K562 (cell line): ENCODE results near the gene CHTOP. TPM values are rescaled to one million over a fixed set of nuclear protein-coding genes. Genes with fewer than 3 reads are reported as not detected.

Experiments used
- ATAC-seq: fragments of 200-7000 bp; cut with Tn5 transposase; 3 replicates; pipeline ENCODE4 v1.9.1; 2020; ENCODE audit warnings: moderate library complexity
- BruUV-seq: library from RNA; stranded (reverse); fragments of 400-500 nt; replicated peaks from 2 replicates; lab custom pipeline; 2021; lab: Mats Ljungman, UMichigan
- CTCF ChIA-PET: fragments of 300-600 bp; formaldehyde crosslinking; extraction: SDS; loops from one replicate; lab custom pipeline; 2021; ENCODE audit warnings: low intra/inter-chr PET ratio; lab: Yijun Ruan, JAX
- POLR2A ChIA-PET: fragments of 300-600, 350-650 bp; sonication (Branson Sonifier 250); formaldehyde crosslinking; extraction: SDS; loops from one replicate; lab custom pipeline; 2021; ENCODE audit warnings: antibody characterized with exemption, inconsistent platforms; lab: Yijun Ruan, JAX
- DNase-seq, 4 experiments: peaks; one replicate each; pipeline versions ENCODE4 v3.0.0 to v3.0.0-alpha.2; 2011 to 2018; ENCODE audit warnings: low spot score in 3 of 4, mixed read lengths in 3 of 4; ENCODE audit errors: extremely low read depth in 1 of 4
- FAIRE-seq: peaks from 2 replicates; lab custom pipeline; 2011; peaks lifted over from hg19 to GRCh38; lab: Jason Lieb, UNC
- H2AFZ ChIP-seq: 2 replicates; pipeline ENCODE4 v1.6.0; 2011; ENCODE audit warnings: low read depth, low read length, control low read depth, inconsistent platforms
- H3K27ac ChIP-seq: fragments of 200-600 bp; 3 replicates; pipeline ENCODE4 v1.8.0; 2011; ENCODE audit warnings: low read depth, mild to moderate bottlenecking, control low read depth, inconsistent platforms, low read length, moderate library complexity, mixed read lengths; ENCODE audit errors: extremely low read depth
- H3K27me3 ChIP-seq, 2 experiments: fragments of 300-600 bp in 1 of 2; 2 replicates in 1 of 2; 3 replicates in 1 of 2; pipeline versions ENCODE4 v1.6.0 to v1.8.0; 2011; ENCODE audit warnings: inconsistent platforms in 2 of 2, low read length in 2 of 2, mild to moderate bottlenecking in 1 of 2, mixed read lengths in 1 of 2, moderate library complexity in 1 of 2; ENCODE audit not compliant: control insufficient read depth in 2 of 2, insufficient read depth in 2 of 2
- H3K36me3 ChIP-seq: fragments of 300-600 bp; 3 replicates; pipeline ENCODE4 v1.8.0; 2011; ENCODE audit warnings: mild to moderate bottlenecking, low read length, inconsistent platforms; ENCODE audit not compliant: control insufficient read depth, insufficient read depth
- H3K4me1 ChIP-seq, 2 experiments: fragments of 200-600 bp in 1 of 2; replicated peaks in 1 of 2; 2 replicates in 1 of 2; 3 replicates in 1 of 2; pipeline versions ENCODE4 v1.5.1 to v1.8.0; 2011; ENCODE audit warnings: inconsistent platforms in 2 of 2, low read length in 2 of 2, mild to moderate bottlenecking in 1 of 2, mixed read lengths in 1 of 2, moderate library complexity in 1 of 2; ENCODE audit not compliant: control insufficient read depth in 2 of 2, insufficient read depth in 2 of 2
- H3K4me2 ChIP-seq: 2 replicates; pipeline ENCODE4 v1.6.1; 2011; ENCODE audit warnings: low read length, control low read depth, inconsistent platforms, mixed read lengths; ENCODE audit not compliant: insufficient read depth
- H3K4me3 ChIP-seq: fragments of 200-600 bp; sonication (generic), shearing (Covaris generic); 2 replicates; pipeline ENCODE4 v1.5.1; 2016; ENCODE audit warnings: control low read depth, inconsistent platforms
- H3K79me2 ChIP-seq: fragments of 200-600 bp; 3 replicates; pipeline ENCODE4 v1.8.0; 2011; ENCODE audit warnings: low read length, inconsistent platforms; ENCODE audit not compliant: control insufficient read depth, insufficient read depth
- H3K9ac ChIP-seq, 2 experiments: 2 replicates each; pipeline versions ENCODE4 v1.6.0 to v1.6.1; 2011; ENCODE audit warnings: low read depth in 2 of 2, low read length in 2 of 2, control low read depth in 1 of 2, inconsistent platforms in 1 of 2, mild to moderate bottlenecking in 1 of 2, mixed read lengths in 1 of 2; ENCODE audit not compliant: insufficient read depth in 1 of 2
- H3K9me1 ChIP-seq: one replicate; pipeline ENCODE4 v1.6.0; 2011; ENCODE audit warnings: inconsistent platforms, mild to moderate bottlenecking, low read length, moderate library complexity; ENCODE audit not compliant: control insufficient read depth, insufficient read depth
- H3K9me3 ChIP-seq: replicated peaks from 2 replicates; pipeline ENCODE4 v1.5.1; 2011; ENCODE audit warnings: low read depth, low read length, inconsistent platforms; ENCODE audit not compliant: control insufficient read depth, insufficient read depth
- H4K20me1 ChIP-seq: replicated peaks from 2 replicates; pipeline ENCODE4 v1.6.1; 2011; ENCODE audit warnings: low read length, inconsistent platforms, mixed read lengths; ENCODE audit not compliant: control insufficient read depth, insufficient read depth
- NR2C2 ChIP-seq, 2 experiments: fragments of 200-800 bp in 1 of 2; sonication (Bioruptor generic) in 1 of 2; sonication (generic) in 1 of 2; formaldehyde crosslinking in 1 of 2; IDR thresholded peaks; 2 replicates each; pipeline versions ENCODE4 v1.6.1 to v1.8.0; 2016 to 2022; ENCODE audit warnings: mild to moderate bottlenecking in 1 of 2, missing compliant biosample characterization in 1 of 2, missing genetic modification characterization in 1 of 2, missing genetic modification reagents in 1 of 2
- YY1 ChIP-seq, 3 experiments: IDR thresholded peaks; 2 replicates each; pipeline ENCODE4 v1.6.1; 2011; ENCODE audit warnings: low read length in 2 of 3, mild to moderate bottlenecking in 2 of 3, moderate library complexity in 2 of 3, borderline replicate concordance in 1 of 3, control low read depth in 1 of 3, low read depth in 1 of 3; ENCODE audit not compliant: insufficient read depth in 3 of 3, insufficient replicate concordance in 2 of 3, control insufficient read depth in 1 of 3, insufficient read length in 1 of 3; ENCODE audit errors: extremely low read depth in 1 of 3
- WGBS: fragments of 100-300 bp; shearing (Covaris generic); methylation state at CpG from one replicate; pipeline ENCODE4 v1.1.6; 2016; ENCODE audit warnings: low coverage, mixed read lengths; ENCODE audit not compliant: insufficient coverage; ENCODE audit errors: missing lambda C conversion rate; 5-methylcytosine and 5-hydroxymethylcytosine counted together
- in situ Hi-C: fragments of 300-500 bp; cut with MboI; formaldehyde crosslinking; loops from 4 replicates; pipeline ENCODE4 v1.15.0; 2018; ENCODE audit warnings: inconsistent platforms, mixed read lengths
- intact Hi-C: fragments of 100-400 bp; cut with micrococcal nuclease; formaldehyde crosslinking; loops from 2 replicates; pipeline ENCODE4 v1.14.2; 2022
- polyA plus RNA-seq, 8 experiments: library from polyadenylated mRNA; depleted of rRNA in 4 of 8; stranded (reverse) in 5 of 8; unstranded in 3 of 8; fragments of >200 nt; fragmentation: Nextera tagmentation in 2 of 8; fragmentation: Illumina TruSeq in 1 of 8; extraction: Ambion mirVana in 2 of 8; extraction: Trizol in 1 of 8; gene quantifications; 2 replicates each; pipeline versions ENCODE4 v1.2.1 to v1.2.3, GENCODE V29; 2011 to 2014; ENCODE audit warnings: inconsistent platforms in 1 of 8, missing spikeins in 1 of 8
- total RNA-seq, 7 experiments: library from RNA; depleted of rRNA in 6 of 7; stranded (reverse); fragments of >200 nt in 6 of 7; fragmentation: Illumina TruSeq in 2 of 7; extraction: Trizol in 2 of 7; gene quantifications; 2 replicates each; pipeline versions ENCODE4 v1.2.1 to v1.2.3, GENCODE V29; 2011 to 2021; ENCODE audit warnings: low replicate concordance in 1 of 7
- TF ChIP-seq, protein P1 (sequence below): sonication (generic); formaldehyde crosslinking; IDR thresholded peaks from 2 replicates; pipeline ENCODE4 v1.8.0; 2022; ENCODE audit warnings: missing genetic modification reagents, mild to moderate bottlenecking, borderline replicate concordance

Gene CHTOP
- total and polyA plus RNA-seq, 9 of the 15 experiments (the other 6 are each of a cell fraction or from before 2014, with no cell fraction given): 10.2 to 91.8 (median 60.8) TPM

DNA sequence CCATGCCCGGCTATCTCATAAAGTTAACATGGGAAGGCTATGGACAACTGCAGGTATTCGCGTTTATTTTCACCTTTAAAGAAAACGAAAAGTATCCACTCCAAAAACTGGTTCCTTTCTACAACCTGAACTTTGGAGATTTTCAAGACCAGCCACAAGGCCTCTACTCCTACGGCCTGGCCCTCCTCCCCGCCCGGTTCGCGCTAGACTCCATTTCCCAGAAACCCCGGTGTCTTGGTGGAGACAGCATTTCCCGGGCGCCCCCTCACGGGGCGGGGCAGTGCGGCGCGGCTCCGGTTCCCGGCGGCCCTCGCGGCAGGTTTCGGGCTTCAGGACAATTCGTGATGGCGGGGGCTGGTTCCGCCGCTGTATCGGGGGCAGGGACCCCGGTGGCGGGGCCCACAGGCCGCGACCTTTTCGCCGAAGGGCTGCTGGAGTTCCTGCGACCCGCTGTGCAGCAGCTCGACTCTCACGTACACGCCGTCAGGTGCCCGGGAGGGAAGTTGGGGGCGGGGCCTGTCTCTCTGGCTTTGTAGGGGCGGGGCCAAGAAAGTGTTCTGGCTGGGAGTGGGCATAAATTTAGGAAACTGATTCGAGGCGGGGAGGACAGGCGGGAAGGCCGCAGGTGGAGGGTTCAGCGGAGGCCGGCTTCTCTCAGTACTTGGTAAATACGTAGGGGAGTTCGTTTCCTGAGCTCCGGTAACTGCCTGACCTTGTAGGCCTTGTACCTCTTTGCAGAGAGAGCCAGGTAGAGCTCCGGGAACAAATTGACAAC is 24.7 kb downstream of the CHTOP start, which contains the start of gene SNAPIN (continued):
- TF ChIP-seq NR2C2 (CRISPR knock-in tag; IDR thresholded peaks at IDR 0.05) (0 out of 2 replicates have a peak, but pooled peaks have one; percentile 43), NR2C2 (tag; IDR thresholded peaks at IDR 0.05) (peak; percentile 94), YY1 (IDR thresholded peaks at IDR 0.05; ENCODE audit: borderline replicate concordance in 1 of 3, control insufficient read depth in 1 of 3, extremely low read depth in 1 of 3, insufficient read depth in 3 of 3, insufficient read length in 1 of 3, insufficient replicate concordance in 2 of 3, low read depth in 1 of 3, low read length in 2 of 3) (peak; percentile 11 to 80 (median 74))
- TF ChIP-seq, protein P1, sequence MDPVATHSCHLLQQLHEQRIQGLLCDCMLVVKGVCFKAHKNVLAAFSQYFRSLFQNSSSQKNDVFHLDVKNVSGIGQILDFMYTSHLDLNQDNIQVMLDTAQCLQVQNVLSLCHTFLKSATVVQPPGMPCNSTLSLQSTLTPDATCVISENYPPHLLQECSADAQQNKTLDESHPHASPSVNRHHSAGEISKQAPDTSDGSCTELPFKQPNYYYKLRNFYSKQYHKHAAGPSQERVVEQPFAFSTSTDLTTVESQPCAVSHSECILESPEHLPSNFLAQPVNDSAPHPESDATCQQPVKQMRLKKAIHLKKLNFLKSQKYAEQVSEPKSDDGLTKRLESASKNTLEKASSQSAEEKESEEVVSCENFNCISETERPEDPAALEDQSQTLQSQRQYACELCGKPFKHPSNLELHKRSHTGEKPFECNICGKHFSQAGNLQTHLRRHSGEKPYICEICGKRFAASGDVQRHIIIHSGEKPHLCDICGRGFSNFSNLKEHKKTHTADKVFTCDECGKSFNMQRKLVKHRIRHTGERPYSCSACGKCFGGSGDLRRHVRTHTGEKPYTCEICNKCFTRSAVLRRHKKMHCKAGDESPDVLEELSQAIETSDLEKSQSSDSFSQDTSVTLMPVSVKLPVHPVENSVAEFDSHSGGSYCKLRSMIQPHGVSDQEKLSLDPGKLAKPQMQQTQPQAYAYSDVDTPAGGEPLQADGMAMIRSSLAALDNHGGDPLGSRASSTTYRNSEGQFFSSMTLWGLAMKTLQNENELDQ (CRISPR knock-in tag): no peak

DNA sequence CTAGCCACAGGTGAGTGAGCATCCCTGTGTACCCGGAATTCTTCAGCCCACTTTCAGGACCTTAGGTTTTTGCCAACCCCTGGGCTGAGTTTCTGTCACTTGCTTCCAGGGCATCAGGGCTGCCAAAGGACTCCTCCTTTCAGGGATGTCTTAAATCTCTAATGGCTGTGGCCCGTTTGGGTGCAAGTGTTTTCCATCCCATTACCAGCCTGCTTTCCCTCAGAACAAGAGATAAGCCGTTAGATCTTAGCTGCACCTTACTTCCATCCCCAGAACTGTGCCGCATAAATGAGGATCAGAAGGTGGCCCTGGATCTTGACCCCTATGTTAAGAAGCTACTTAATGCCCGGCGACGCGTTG is 25.3 kb downstream of the CHTOP start:
- Histone ChIP-seq H4K20me1 (no peaks in the 10 kb centered on the region), H3K27me3 (no peaks in the 10 kb centered on the region), H3K79me2 (peaks cover 13% of the 10 kb centered on the region), H3K4me2 (peak overlapping the region; percentile 93), H3K27ac (peak overlapping the region; percentile 86; the same call in 2 of the 3 replicates), H3K9ac (peak overlapping the region; percentile 81 to 92; a peak in 3 of 4 replicates), H3K4me1 (peaks cover 3 to 16% of the 10 kb centered on the region in 2 experiments; a peak in 4 of 5 replicates), H2AFZ (0 out of 2 replicates have a peak overlapping the region, but pooled peaks have one; percentile 100), H3K4me3 (peak overlapping the region; percentile 98), H3K9me3 (no peaks in the 10 kb centered on the region), H3K36me3 (peaks cover 37% of the 10 kb centered on the region), H3K9me1 (no peaks in the 10 kb centered on the region)
- intact Hi-C loops (no loop called here), in situ Hi-C loops (no loop called here)
- 18% methylated on average over 8 of the region's 8 CpGs for WGBS
- FAIRE-seq (no peak), DNase-seq (no peak), ATAC-seq (no peak)
- BruUV-seq: TSS peak; percentile 75
- ChIA-PET POLR2A (interaction anchor here (0.7 to 6.1 kb wide), 12 partner anchors 10 to 326 kb away, joined by 3 to 51 read pairs (median 4); partner anchors contain the start of genes CHTOP, ILF2, S100A13 and SLC39A1), CTCF (no interaction called here)
